NCI-H748 (cell line): ENCODE data around the gene NFIA.

Experiments used
- DNase-seq: peaks from one replicate; lab custom pipeline; 2025; ENCODE audit not compliant: unreplicated experiment; lab: John Stamatoyannopoulos, UW

The NFIA gene

GRCh38 chr1:61175976-61176375, 93.6 kb downstream of the NFIA start:
- DNase-seq: no peak

- peak; percentile 51 for DNase-seq
Observed at GRCh38 chr1:61181067-61182038, 99.0 kb downstream of the NFIA start.

DNA sequence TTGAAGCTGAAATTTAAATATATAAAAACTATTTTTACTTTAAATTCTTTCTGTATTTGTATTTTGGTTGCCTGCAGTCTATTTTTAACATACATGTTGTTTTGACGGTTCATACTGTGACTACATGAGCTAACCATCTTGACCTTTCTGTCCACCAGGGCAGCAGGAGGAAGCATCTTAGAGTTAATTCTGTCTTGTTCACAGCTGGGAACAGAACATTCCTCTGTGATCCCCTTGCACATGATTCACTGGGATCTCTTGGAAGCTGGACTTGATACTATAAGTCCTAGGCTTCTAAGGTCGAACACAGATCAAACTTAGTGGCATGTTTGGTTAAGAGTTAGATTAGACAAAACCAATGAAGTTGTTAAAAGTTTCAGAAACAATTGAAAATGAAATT, 99.7 kb downstream of the NFIA start:
- no peak for DNase-seq

DNA sequence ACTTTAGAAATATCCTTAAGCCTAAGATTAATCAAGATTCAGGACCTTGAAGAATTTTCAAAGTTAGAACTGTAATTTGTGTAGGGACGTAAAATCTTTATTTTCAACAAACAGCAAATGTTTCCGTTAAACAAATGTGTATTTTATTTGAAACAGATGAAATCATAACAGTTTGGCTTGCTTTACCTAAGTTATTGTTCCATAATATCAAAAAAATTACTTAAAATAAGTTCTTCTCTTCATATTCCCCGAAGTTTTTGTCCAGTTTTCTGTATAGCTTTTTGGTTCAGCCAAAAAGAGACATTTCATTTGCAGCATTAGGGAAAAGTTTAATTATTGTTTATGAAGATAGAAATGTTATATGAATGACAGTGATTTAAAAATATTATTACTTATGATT, 100.1 kb downstream of the NFIA start:
- DNase-seq: no peak

DNA sequence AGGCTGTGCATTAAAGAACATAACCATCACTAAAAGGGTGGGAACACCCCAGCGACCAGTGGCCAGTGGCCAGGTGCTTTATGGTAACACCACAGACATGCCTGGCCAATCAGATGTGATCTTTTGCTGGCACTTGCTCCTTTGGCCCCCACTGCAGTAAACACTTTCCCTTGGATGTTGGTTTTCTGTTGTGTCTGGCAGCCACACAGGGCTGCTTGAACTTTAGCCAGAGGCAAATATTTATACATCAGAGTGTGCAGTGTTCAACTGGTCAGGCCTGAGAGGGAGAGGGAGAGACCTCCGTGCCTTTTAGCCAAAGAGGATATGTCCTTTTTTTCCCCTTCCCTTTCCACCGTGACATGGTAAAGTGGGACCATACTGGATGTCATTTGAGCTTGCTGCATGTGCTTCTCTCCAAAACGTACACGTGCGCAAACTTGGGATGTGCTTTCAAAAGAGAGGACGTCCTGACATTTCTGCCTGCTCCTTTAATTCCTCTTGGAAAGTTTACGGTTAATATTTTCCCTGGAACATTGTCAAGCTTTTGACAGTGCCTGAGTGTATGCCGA, 101.2 kb downstream of the NFIA start:
- DNase-seq: no peak

- peak; percentile 47 for DNase-seq
Observed at GRCh38 chr1:61184040-61184713, 101.8 kb downstream of the NFIA start.

GRCh38 chr1:61184714-61185106, 102.3 kb downstream of the NFIA start:
- no peak for DNase-seq

- DNase-seq: no peak
Observed at GRCh38 chr1:61186753-61187152, 104.4 kb downstream of the NFIA start.

DNA sequence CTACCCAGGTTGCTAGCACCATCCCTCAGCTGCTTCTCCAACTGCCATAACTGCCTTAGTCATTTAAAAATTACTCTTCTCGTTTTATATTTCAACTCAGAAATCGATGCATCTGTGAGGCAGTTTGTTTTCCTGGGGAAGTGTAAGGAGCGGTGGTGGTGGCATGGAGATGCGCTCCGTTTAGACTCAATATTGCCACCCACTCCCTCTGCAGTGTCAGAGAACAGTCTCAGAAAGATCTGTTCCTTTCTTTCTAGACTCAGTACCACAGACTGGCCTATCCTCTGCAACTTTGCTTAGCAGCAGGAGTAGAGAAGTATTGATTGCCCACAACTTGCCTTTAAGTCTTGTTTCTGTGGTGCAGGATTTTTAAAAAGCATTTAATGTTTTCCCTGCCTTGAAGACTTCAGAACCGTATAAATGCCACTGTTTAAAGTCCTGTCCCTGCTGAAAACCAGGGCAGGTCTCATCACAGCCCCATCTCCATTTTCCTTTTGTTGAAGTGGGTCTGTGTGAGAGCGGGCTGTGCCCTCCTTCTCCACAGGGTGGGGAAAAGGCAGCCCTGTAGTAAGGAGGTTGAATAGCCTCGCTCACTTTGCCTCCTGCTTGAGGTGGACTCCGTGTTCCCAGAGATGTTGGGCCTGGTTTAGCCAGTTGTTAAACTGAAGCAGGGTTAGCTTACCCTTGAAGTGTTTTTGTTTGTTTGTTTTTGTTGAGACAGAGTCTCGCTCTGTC, 105.2 kb downstream of the NFIA start:
- no peak for DNase-seq

- DNase-seq: no peak
Observed at GRCh38 chr1:61190153-61190552, 107.8 kb downstream of the NFIA start.

DNA sequence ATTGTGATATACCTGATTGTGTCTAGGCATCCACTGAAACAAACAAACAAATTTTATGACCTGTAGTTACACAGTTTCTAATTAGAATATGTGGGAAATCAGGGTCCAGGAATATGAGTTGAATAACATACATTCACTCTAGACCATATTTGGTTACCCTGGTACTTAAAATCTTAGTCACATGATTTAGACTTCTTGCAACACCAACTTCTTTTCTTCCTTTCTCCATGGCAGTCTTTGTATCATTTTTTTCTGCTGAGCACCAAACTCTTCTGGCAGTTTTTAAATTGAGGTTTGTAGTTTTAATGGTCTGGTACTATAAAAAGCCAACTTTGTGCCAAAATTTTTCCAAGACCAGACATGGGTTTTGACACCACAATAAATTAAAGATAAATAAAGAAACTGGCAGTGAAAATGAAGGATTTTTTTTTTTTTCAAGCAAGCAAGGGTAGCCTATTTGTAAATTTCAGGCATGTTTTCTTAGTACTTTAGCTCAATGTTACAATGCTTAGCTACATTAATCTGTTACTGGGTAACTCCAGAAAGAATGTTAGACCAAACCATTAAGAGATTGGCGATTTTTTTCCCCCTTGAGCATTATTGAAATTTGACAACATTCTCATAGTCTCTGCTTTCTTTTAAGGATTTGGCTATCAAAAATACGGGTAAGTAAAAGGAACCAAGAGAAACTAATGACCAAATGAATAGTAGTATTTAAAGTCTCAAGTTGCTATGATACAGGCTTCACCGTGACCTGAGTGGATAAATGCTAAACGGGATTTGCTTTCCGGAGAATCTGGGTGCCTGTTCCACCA, 108.5 kb downstream of the NFIA start:
- DNase-seq: no peak

DNA sequence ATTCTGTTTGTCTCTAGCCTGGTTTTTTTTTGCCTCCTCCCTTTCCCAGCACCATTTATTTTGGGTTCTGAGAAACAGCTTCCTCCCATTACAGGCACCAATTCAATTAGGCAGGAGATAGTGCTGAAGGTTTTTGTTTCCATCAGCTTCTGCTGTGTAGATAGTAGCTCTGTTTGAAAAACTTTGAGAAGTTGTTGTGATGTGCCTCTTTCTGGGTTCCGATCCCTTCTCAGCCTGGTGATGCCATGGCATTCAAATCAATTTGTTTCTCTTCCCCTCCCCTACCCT, 109.0 kb downstream of the NFIA start:
- no peak for DNase-seq

- no peak for DNase-seq
Observed at GRCh38 chr1:61192663-61193330, 110.4 kb downstream of the NFIA start.

DNA sequence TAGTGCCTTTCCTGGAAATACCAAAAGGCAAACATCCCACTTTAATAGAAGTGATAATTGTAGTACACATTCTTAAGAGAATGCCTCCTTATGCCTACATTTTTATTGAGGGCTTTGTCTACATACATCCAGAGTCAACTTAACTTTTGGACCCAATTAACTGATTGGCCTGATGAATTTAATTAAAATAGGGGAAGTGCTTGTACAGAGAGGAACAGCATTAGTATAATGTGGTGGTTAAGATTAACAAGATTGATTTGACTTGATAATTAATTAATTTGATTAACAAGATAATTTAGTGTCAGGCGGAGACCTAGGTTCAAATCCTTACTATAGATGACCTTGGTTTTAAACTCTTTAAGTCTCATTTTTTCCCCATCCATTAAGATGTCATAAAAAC, 111.4 kb downstream of the NFIA start:
- no peak for DNase-seq

- DNase-seq: no peak
Observed at GRCh38 chr1:61198554-61198953, 116.2 kb downstream of the NFIA start.

GRCh38 chr1:61201035-61201434, 118.7 kb downstream of the NFIA start:
- no peak for DNase-seq

DNA sequence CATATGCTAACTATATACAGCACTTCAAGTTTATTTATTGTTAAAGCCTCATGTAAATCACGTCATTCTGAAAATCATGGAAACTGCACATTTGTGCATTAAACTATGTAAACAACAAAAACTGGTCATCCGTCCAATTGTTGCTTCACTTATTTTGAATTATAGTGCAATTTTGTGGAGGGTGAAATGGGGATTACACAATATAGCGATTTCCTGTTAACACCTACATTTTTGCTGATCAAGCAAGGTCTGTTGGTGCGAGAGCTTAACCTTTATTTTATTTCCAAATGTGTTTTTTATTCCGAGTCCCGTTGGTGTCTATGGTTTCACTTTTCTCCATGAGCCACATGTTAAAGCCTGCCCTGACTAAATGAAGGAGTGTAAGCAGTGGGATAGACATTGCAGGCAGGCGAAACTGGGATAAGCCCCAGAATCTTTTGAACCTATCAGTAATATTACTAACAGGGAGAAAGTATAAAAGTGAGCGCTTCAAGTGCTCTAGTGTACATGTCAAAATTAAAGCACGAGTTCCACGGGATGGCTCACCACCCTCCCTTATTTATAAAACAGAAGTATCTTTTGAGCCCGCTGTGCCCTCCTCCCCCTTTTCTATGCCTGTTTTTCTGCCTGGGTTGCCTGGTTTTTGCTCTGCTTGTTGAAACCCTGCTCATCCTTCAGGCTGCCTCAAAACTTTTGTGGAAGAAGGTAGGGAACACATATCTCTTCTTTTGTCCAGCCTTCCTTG, 120.7 kb downstream of the NFIA start:
- no peak for DNase-seq

- DNase-seq: no peak
Observed at GRCh38 chr1:61204528-61204927, 122.2 kb downstream of the NFIA start.

- no peak for DNase-seq
Observed at GRCh38 chr1:61207416-61207815, 125.1 kb downstream of the NFIA start.
